Neural progenitor cell (in vitro differentiated cells): ENCODE measurements around the gene RNF39. TPM values are rescaled to one million over a fixed set of nuclear protein-coding genes. Genes with fewer than 3 reads are reported as not detected.

Experiments
- DNase-seq: peaks from one replicate; pipeline ENCODE4 v3.0.0-alpha.2; 2016; ENCODE audit warnings: low spot score
- H2AFZ ChIP-seq: fragments of 200-600 bp; sonication (generic); replicated peaks from 2 replicates; pipeline ENCODE4 v1.6.1; 2016; ENCODE audit warnings: antibody characterized with exemption
- H3F3A ChIP-seq: fragments of 200-600 bp; sonication (generic); 2 replicates; pipeline ENCODE4 v1.6.1; 2016; ENCODE audit warnings: antibody characterized with exemption, low read depth
- H3K27ac ChIP-seq: fragments of 200-600 bp; sonication (generic); 2 replicates; pipeline ENCODE4 v1.5.1; 2016; ENCODE audit warnings: mild to moderate bottlenecking
- H3K27me3 ChIP-seq: fragments of 200-600 bp; sonication (generic); 2 replicates; pipeline ENCODE4 v1.6.1; 2016; ENCODE audit warnings: mild to moderate bottlenecking, moderate library complexity
- H3K36me3 ChIP-seq: fragments of 200-600 bp; sonication (generic); 2 replicates; pipeline ENCODE4 v1.5.1; 2016
- H3K4me1 ChIP-seq: fragments of 200-600 bp; sonication (generic); 2 replicates; pipeline ENCODE4 v1.6.1; 2016; ENCODE audit warnings: mixed run types
- H3K4me2 ChIP-seq: fragments of 200-600 bp; sonication (generic); 2 replicates; pipeline ENCODE4 v1.6.1; 2016
- H3K4me3 ChIP-seq: fragments of 200-600 bp; sonication (generic); 2 replicates; pipeline ENCODE4 v1.5.1; 2016
- H3K79me2 ChIP-seq: fragments of 200-600 bp; sonication (generic); 2 replicates; pipeline ENCODE4 v1.6.1; 2016; ENCODE audit warnings: low read depth
- H3K9ac ChIP-seq: fragments of 200-600 bp; sonication (generic); 2 replicates; pipeline ENCODE4 v1.6.1; 2016
- H3K9me3 ChIP-seq: fragments of 200-600 bp; sonication (generic); 2 replicates; pipeline ENCODE4 v1.5.1; 2016; ENCODE audit warnings: low read depth
- H4K20me1 ChIP-seq: fragments of 200-600 bp; sonication (generic); 2 replicates; pipeline ENCODE4 v1.6.1; 2016; ENCODE audit warnings: low read depth
- H3K27ac Mint-ChIP-seq: 3 replicates; pipeline ENCODE4 v1.8.0; 2021; ENCODE audit warnings: mixed read lengths
- H3K27me3 Mint-ChIP-seq: 2 replicates; pipeline ENCODE4 v1.8.0; 2022; ENCODE audit warnings: low read depth, mild to moderate bottlenecking, inconsistent platforms, moderate library complexity, mixed read lengths; ENCODE audit not compliant: insufficient read depth
- H3K36me3 Mint-ChIP-seq: 3 replicates; pipeline ENCODE4 v1.8.0; 2021; ENCODE audit warnings: mixed read lengths
- H3K4me1 Mint-ChIP-seq: 3 replicates; pipeline ENCODE4 v1.8.0; 2021; ENCODE audit warnings: mixed read lengths
- H3K4me3 Mint-ChIP-seq: 3 replicates; pipeline ENCODE4 v1.8.0; 2021; ENCODE audit warnings: mild to moderate bottlenecking, moderate library complexity, mixed read lengths
- H3K9me3 Mint-ChIP-seq: 3 replicates; pipeline ENCODE4 v1.8.0; 2020; ENCODE audit warnings: mixed read lengths
- CTCF ChIP-seq: fragments of 200-600 bp; sonication (generic); IDR thresholded peaks from 2 replicates; pipeline ENCODE4 v1.5.1; 2017; ENCODE audit warnings: antibody characterized with exemption, mild to moderate bottlenecking
- EZH2 ChIP-seq: fragments of 200-600 bp; sonication (generic); IDR thresholded peaks from 2 replicates; pipeline ENCODE4 v1.6.1; 2017; ENCODE audit warnings: antibody characterized with exemption, mild to moderate bottlenecking, moderate library complexity
- EZH2phosphoT487 ChIP-seq: fragments of 200-600 bp; sonication (generic); IDR thresholded peaks from 2 replicates; pipeline ENCODE4 v1.6.1; 2017; ENCODE audit warnings: antibody characterized with exemption
- total RNA-seq: library from RNA; depleted of rRNA; stranded (reverse); fragments of >200 nt; gene quantifications from 2 replicates; pipeline ENCODE4 v1.2.3, GENCODE V29; 2015; ENCODE audit warnings: low replicate concordance

RNF39 gene
- total RNA-seq, 1 donor from 2014 or later, result not detected

GRCh38 chr6:30097902-30098768 is 22.6 kb upstream of the RNF39 start:
- no peaks in the 10 kb centered on the region for H3K79me2 ChIP-seq
- H3K4me3 Mint-ChIP-seq, result no peak overlapping the region
- no peak overlapping the region for H3K27ac Mint-ChIP-seq
- no peaks in the 10 kb centered on the region for H3K36me3 ChIP-seq
- TF ChIP-seq EZH2phosphoT487, result no peak
- no peak for TF ChIP-seq CTCF
- TF ChIP-seq EZH2, result no peak
- H3K36me3 Mint-ChIP-seq, result no peaks in the 10 kb centered on the region
- peaks cover 73% of the 10 kb centered on the region for H3K27me3 Mint-ChIP-seq
- H3K4me3 ChIP-seq, result no peak overlapping the region
- H3K9me3 Mint-ChIP-seq, result peaks cover 2% of the 10 kb centered on the region
- no peak overlapping the region for H2AFZ ChIP-seq
- no peak for DNase-seq
- H3F3A ChIP-seq, result peaks cover 12% of the 10 kb centered on the region
- H4K20me1 ChIP-seq, result peaks cover 28% of the 10 kb centered on the region
- peaks cover 98% of the 10 kb centered on the region for H3K27me3 ChIP-seq
- H3K4me1 ChIP-seq, result peaks cover 6% of the 10 kb centered on the region
- no peaks in the 10 kb centered on the region for H3K9me3 ChIP-seq
- H3K4me2 ChIP-seq, result no peak overlapping the region
- H3K4me1 Mint-ChIP-seq, result peaks cover 22% of the 10 kb centered on the region
- H3K27ac ChIP-seq, result no peak overlapping the region
- no peak overlapping the region for H3K9ac ChIP-seq

GRCh38 chr6:30096829-30097228 is 21.3 kb upstream of the RNF39 start:
- Mint-ChIP-seq H3K27ac (no peak overlapping the region), H3K9me3 (peaks cover 2% of the 10 kb centered on the region), H3K27me3 (peaks cover 65% of the 10 kb centered on the region), H3K4me3 (no peak overlapping the region), H3K36me3 (no peaks in the 10 kb centered on the region), H3K4me1 (peaks cover 14% of the 10 kb centered on the region)
- Histone ChIP-seq H3K9me3 (no peaks in the 10 kb centered on the region), H3K27me3 (peaks cover 92% of the 10 kb centered on the region), H3F3A (peaks cover 5% of the 10 kb centered on the region), H2AFZ (no peak overlapping the region), H3K4me1 (peaks cover 6% of the 10 kb centered on the region), H3K79me2 (no peaks in the 10 kb centered on the region), H3K4me2 (no peak overlapping the region), H3K36me3 (no peaks in the 10 kb centered on the region), H3K9ac (no peak overlapping the region), H3K4me3 (no peak overlapping the region), H4K20me1 (peaks cover 20% of the 10 kb centered on the region), H3K27ac (no peak overlapping the region)
- no peak for DNase-seq
- TF ChIP-seq CTCF (no peak), EZH2 (no peak), EZH2phosphoT487 (no peak)

GRCh38 chr6:30093951-30094661 is 18.5 kb upstream of the RNF39 start:
- Mint-ChIP-seq H3K27ac (no peak overlapping the region), H3K36me3 (no peaks in the 10 kb centered on the region), H3K4me3 (no peak overlapping the region), H3K4me1 (no peaks in the 10 kb centered on the region), H3K27me3 (peaks cover 48% of the 10 kb centered on the region), H3K9me3 (no peaks in the 10 kb centered on the region)
- Histone ChIP-seq H3K9me3 (no peaks in the 10 kb centered on the region), H2AFZ (no peak overlapping the region), H3K4me3 (no peak overlapping the region), H3K4me1 (no peaks in the 10 kb centered on the region), H3K36me3 (no peaks in the 10 kb centered on the region), H3K9ac (no peak overlapping the region), H4K20me1 (no peaks in the 10 kb centered on the region), H3K4me2 (no peak overlapping the region), H3K27me3 (peaks cover 92% of the 10 kb centered on the region), H3F3A (no peaks in the 10 kb centered on the region), H3K27ac (no peak overlapping the region), H3K79me2 (no peaks in the 10 kb centered on the region)
- no peak for DNase-seq
- TF ChIP-seq EZH2 (no peak), EZH2phosphoT487 (no peak), CTCF (no peak)
